HG03196 (cell line): Measurements from ENCODE around the gene POU2F3.
"Not testable (repeated sequence)": the region's sequence is repeated elsewhere in the genome, so short reads cannot be mapped to it uniquely, and the experiment has no call there.

Experiments used
- ATAC-seq: cut with Tn5 transposase; IDR thresholded peaks from one replicate; pipeline ENCODE4 v1.9.1; 2021; ENCODE audit not compliant: unreplicated experiment

The POU2F3 gene

GRCh38 chr11:120249279-120250262, 9.6 kb downstream of the POU2F3 start:
- no peak for ATAC-seq

GRCh38 chr11:120253377-120253776, 13.4 kb downstream of the POU2F3 start:
- not testable (repeated sequence) for ATAC-seq

GRCh38 chr11:120254788-120255518, 15.0 kb downstream of the POU2F3 start:
- no peak for ATAC-seq

GRCh38 chr11:120255519-120255866, 15.6 kb downstream of the POU2F3 start:
- no peak for ATAC-seq

GRCh38 chr11:120256178-120256577, 16.2 kb downstream of the POU2F3 start:
- no peak for ATAC-seq

GRCh38 chr11:120256779-120257178, 16.8 kb downstream of the POU2F3 start:
- no peak for ATAC-seq

- no peak for ATAC-seq
These were observed 17.4 kb downstream of the POU2F3 start for GRCh38 chr11:120257346-120257745.

- no peak for ATAC-seq
These were observed 18.7 kb downstream of the POU2F3 start for GRCh38 chr11:120258661-120259060.

GRCh38 chr11:120259241-120259640, 19.3 kb downstream of the POU2F3 start:
- ATAC-seq: no peak

- no peak for ATAC-seq
These were observed 20.1 kb downstream of the POU2F3 start for GRCh38 chr11:120259988-120260565.

GRCh38 chr11:120260616-120261015, 20.7 kb downstream of the POU2F3 start:
- ATAC-seq: no peak

- no peak for ATAC-seq
These were observed 21.4 kb downstream of the POU2F3 start for GRCh38 chr11:120261321-120261720.

GRCh38 chr11:120261931-120262330, 22.0 kb downstream of the POU2F3 start:
- no peak for ATAC-seq

- no peak for ATAC-seq
These were observed 27.4 kb downstream of the POU2F3 start for GRCh38 chr11:120267319-120267718.

GRCh38 chr11:120268686-120269085, 28.7 kb downstream of the POU2F3 start:
- ATAC-seq: no peak

GRCh38 chr11:120270386-120270785, 30.4 kb downstream of the POU2F3 start:
- ATAC-seq: no peak

- no peak for ATAC-seq
These were observed 31.7 kb downstream of the POU2F3 start for GRCh38 chr11:120271672-120272071.

- no peak for ATAC-seq
These were observed 32.4 kb downstream of the POU2F3 start for GRCh38 chr11:120272303-120272702.

GRCh38 chr11:120273432-120273831, 33.5 kb downstream of the POU2F3 start:
- ATAC-seq: no peak

GRCh38 chr11:120273956-120274355, 34.0 kb downstream of the POU2F3 start:
- ATAC-seq: not testable (repeated sequence)

- ATAC-seq: no peak
These were observed 39.6 kb downstream of the POU2F3 start for GRCh38 chr11:120279502-120279901.

GRCh38 chr11:120280600-120281051, 40.7 kb downstream of the POU2F3 start:
- no peak for ATAC-seq
